Gastroesophageal sphincter (tissue), 4 donors: ENCODE data around the gene PRKCZ. TPM values are rescaled to one million over a fixed set of nuclear protein-coding genes. Genes with fewer than 3 reads are reported as not detected.

Experiments used
- ATAC-seq: fragments of 150-250 bp; one replicate; pipeline ENCODE4 v1.9.1; 2016; ENCODE audit warnings: mild to moderate bottlenecking, moderate library complexity
- H3K27ac ChIP-seq, 4 donors: fragments of 200-600 bp; sonication (generic) in 3 of 4; 1 replicate in 3 of 4; 2 replicates in 1 of 4; pipeline ENCODE4 v1.5.1; 2016 to 2019
- H3K27me3 ChIP-seq: fragments of 200-600 bp; sonication (generic); one replicate; pipeline ENCODE4 v1.5.1; 2019
- H3K36me3 ChIP-seq, 2 donors: fragments of 200-600 bp; sonication (generic); one replicate each; pipeline ENCODE4 v1.5.1; 2019; ENCODE audit warnings: control low read depth in 1 of 2
- H3K4me1 ChIP-seq, 3 donors: fragments of 200-600 bp; sonication (generic); 1 replicate in 2 of 3; 2 replicates in 1 of 3; pipeline ENCODE4 v1.5.1; 2016 to 2019; ENCODE audit warnings: control low read depth in 2 of 3
- H3K4me3 ChIP-seq, 2 donors: fragments of 200-600 bp; sonication (generic); one replicate each; pipeline ENCODE4 v1.5.1; 2019; ENCODE audit warnings: mild to moderate bottlenecking in 1 of 2, moderate library complexity in 1 of 2
- H3K9me3 ChIP-seq, 3 donors: fragments of 200-600 bp; sonication (generic); one replicate each; pipeline ENCODE4 v1.5.1; 2017 to 2019; ENCODE audit warnings: control low read depth in 2 of 3
- CTCF ChIP-seq, 4 experiments: fragments of 200-600 bp in 2 of 4; fragments of 450-650 bp in 2 of 4; sonication (generic) in 1 of 4; IDR thresholded peaks; one replicate each; pipeline ENCODE4 v1.5.1; 2017 to 2019; ENCODE audit warnings: antibody characterized with exemption in 4 of 4, mild to moderate bottlenecking in 2 of 4, moderate library complexity in 2 of 4
- EP300 ChIP-seq: sonication (generic); formaldehyde crosslinking; IDR thresholded peaks from one replicate; pipeline ENCODE4 v1.6.1; 2017; ENCODE audit warnings: antibody characterized with exemption, mild to moderate bottlenecking
- POLR2A ChIP-seq, 2 donors: fragments of 450-650 bp; IDR thresholded peaks; one replicate each; pipeline ENCODE4 v1.6.1; 2017; ENCODE audit warnings: antibody characterized with exemption in 2 of 2, mild to moderate bottlenecking in 2 of 2, moderate library complexity in 1 of 2
- POLR2AphosphoS5 ChIP-seq: sonication (generic); formaldehyde crosslinking; IDR thresholded peaks from one replicate; pipeline ENCODE4 v1.6.1; 2017; ENCODE audit warnings: antibody characterized with exemption
- WGBS, 2 donors: methylation state at CpG; one replicate each; pipeline ENCODE4 v1.1.5; 2018; ENCODE audit warnings: low coverage in 1 of 2; 5-methylcytosine and 5-hydroxymethylcytosine counted together
- total RNA-seq, 4 donors: library from RNA; depleted of rRNA; stranded (reverse); fragments of >200 nt; gene quantifications; one replicate each; pipeline ENCODE4 v1.1.0, GENCODE V29; 2016

Gene PRKCZ
- total RNA-seq, 4 donors from 2014 or later: 2.4 to 3.8 (median 2.9) TPM

DNA sequence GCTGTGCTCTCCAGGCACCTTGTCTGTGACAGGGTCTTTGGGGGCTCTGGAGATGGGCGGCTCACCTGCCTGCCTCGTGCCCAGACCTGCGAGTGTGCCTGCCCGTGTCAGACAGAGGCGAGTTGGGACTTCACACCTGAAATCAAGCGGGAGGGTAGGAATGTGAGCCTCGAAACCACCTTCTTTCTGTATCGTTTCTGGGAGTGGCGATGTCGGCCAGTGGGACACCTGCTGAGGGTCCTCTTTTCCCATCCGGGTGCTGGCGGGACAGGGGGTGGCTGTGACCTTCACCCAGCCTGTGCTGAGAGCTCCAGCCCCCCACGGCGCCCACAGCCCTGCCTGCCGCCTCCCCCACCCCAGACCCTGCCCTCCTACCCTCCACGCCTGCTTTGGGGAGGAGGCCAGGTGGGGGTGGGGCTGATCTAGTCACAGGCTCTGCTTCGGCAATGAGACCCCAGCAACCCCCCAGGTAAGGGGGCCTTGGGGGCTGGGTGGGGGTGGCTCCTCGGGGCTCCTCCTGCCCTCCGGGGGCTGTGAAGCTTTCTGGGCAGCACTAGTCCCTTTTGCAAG, 160.0 kb downstream of the PRKCZ start:
- peaks cover 13 to 96% (median 78%) of the 10 kb centered on the region in 3 donors for H3K4me1 ChIP-seq
- no peak for ATAC-seq
- no peak overlapping the region for H3K4me3 ChIP-seq
- no peaks in the 10 kb centered on the region for H3K27me3 ChIP-seq
- TF ChIP-seq POLR2AphosphoS5: no peak
- no peak for TF ChIP-seq CTCF (IDR thresholded peaks at IDR 0.05)
- TF ChIP-seq POLR2A (IDR thresholded peaks at IDR 0.05): no peak
- no peak for TF ChIP-seq EP300
- no peaks in the 10 kb centered on the region for H3K9me3 ChIP-seq
- no peaks in the 10 kb centered on the region for H3K36me3 ChIP-seq
- peak overlapping the region in 3 of 4 donors; percentile 87 to 94 (median 87) for H3K27ac ChIP-seq
- no CpG with 5 or more reads among the region's 19 CpGs for WGBS, 2 donors

- TF ChIP-seq POLR2AphosphoS5 (no peak), POLR2A (IDR thresholded peaks at IDR 0.05) (no peak)
- H3K27ac ChIP-seq: peak overlapping the region in 3 of 4 donors; percentile 87 to 94 (median 87)
- no peaks in the 10 kb centered on the region for H3K27me3 ChIP-seq
- WGBS, 2 donors: 90% methylated on average over 2 of the region's 13 CpGs; no CpG with 5 or more reads in 1 of the 2 donors
- no peak overlapping the region for H3K4me3 ChIP-seq
- H3K36me3 ChIP-seq: no peaks in the 10 kb centered on the region
- no peak for ATAC-seq
- no peaks in the 10 kb centered on the region for H3K9me3 ChIP-seq
- peaks cover 13 to 94% (median 73%) of the 10 kb centered on the region in 3 donors for H3K4me1 ChIP-seq
These were observed 160.6 kb downstream of the PRKCZ start for GRCh38 chr1:2210786-2211185.

GRCh38 chr1:2212274-2212531, 162.0 kb downstream of the PRKCZ start:
- Histone ChIP-seq H3K36me3 (no peaks in the 10 kb centered on the region), H3K4me3 (peak overlapping the region in 1 of 2 donors; percentile 48), H3K27ac (peak overlapping the region; percentile 93 to 100 (median 98)), H3K9me3 (no peaks in the 10 kb centered on the region), H3K27me3 (no peaks in the 10 kb centered on the region), H3K4me1 (peaks cover 13 to 79% (median 61%) of the 10 kb centered on the region in 3 donors)
- peak; percentile 0 for ATAC-seq
- WGBS, 2 donors: no CpG with 5 or more reads among the region's 10 CpGs
- no peak for TF ChIP-seq CTCF (IDR thresholded peaks at IDR 0.05)
- no peak for TF ChIP-seq POLR2A (IDR thresholded peaks at IDR 0.05)
- TF ChIP-seq POLR2AphosphoS5: no peak
- TF ChIP-seq EP300: no peak

GRCh38 chr1:2212532-2213491, 162.6 kb downstream of the PRKCZ start:
- peak; percentile 73 for ATAC-seq
- no peaks in the 10 kb centered on the region for H3K27me3 ChIP-seq
- TF ChIP-seq EP300: no peak
- peak; percentile 76 for TF ChIP-seq POLR2AphosphoS5
- TF ChIP-seq POLR2A (IDR thresholded peaks at IDR 0.05): peak in 1 of 2 donors; percentile 57
- TF ChIP-seq CTCF (IDR thresholded peaks at IDR 0.05): peak in 3 of 4 experiments; percentile 52 to 64 (median 53)
- H3K4me3 ChIP-seq: peak overlapping the region; percentile 6 to 48
- H3K27ac ChIP-seq: peak overlapping the region; percentile 93 to 100 (median 98)
- peaks cover 13 to 73% (median 57%) of the 10 kb centered on the region in 3 donors for H3K4me1 ChIP-seq
- no peaks in the 10 kb centered on the region for H3K36me3 ChIP-seq
- no CpG with 5 or more reads among the region's 49 CpGs for WGBS, 2 donors
- H3K9me3 ChIP-seq: no peaks in the 10 kb centered on the region
